Measurements from ENCODE around the gene ELAVL1. TPM values are rescaled to one million over a fixed set of nuclear protein-coding genes. Genes with fewer than 3 reads are reported as not detected.
"Not testable (repeated sequence)": the region's sequence is repeated elsewhere in the genome, so short reads cannot be mapped to it uniquely, and the experiment has no call there.

The ELAVL1 gene
- total RNA-seq, 1 donor from 2014 or later = 17.5 TPM

DNA sequence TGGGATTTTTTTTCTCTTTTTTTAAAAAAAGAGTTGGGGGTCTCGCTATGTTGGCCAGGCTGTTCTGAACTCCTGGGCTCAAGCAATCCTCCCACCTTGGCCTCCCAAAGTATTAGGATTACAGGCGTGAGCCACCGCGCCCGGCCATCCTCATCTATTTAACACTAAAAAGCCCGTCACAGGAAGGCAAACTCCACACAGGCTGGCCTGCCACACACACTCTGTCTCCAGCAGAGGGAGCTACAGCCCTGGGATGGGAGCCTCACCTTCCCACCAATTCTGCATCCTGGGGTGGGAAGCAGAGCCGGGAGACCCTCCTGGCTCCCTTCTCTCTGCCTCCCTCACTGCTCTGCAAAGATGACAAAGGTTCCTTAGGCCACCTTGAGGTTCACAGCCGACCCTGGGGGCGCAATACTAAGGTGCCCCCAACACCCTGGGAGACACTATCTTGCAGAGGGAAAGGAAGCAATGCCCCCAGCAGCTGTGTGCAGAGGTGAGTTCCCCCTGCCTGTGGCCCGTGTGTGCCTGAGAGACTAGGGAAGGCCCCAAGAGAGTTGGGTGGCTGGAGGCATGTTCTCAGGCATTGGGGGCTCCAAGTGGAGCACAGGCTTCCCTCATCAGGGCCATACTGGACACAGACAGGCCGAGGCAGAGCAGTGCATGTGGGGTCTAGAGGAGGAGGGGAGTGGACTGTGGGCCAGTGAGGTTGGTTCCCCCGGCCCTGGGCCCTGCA, 34.6 kb downstream of the ELAVL1 start:
- DNase-seq (ENCODE audit: low read depth in 2 of 2) = peak; percentile 49 to 65

DNA sequence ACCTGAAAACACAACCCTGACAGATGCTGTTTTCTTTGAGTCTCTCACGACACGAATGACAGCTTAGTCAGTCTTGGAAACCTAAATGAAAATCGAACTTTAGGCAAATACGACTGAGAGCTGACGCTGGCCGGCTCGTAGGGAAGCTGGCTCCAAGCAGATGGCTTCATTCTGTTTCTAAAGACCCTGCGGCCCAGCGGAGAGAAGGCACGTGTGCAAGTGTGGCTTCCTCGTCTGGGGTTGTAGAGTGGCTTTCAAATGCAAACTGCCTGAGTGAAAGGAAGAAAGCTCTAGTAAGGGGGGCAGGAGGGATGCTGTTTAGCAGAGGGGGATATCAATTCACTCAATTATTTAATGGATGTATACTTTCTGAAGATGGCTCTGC, 35.9 kb downstream of the ELAVL1 start:
- DNase-seq (ENCODE audit: low read depth in 2 of 2) = no peak

DNA sequence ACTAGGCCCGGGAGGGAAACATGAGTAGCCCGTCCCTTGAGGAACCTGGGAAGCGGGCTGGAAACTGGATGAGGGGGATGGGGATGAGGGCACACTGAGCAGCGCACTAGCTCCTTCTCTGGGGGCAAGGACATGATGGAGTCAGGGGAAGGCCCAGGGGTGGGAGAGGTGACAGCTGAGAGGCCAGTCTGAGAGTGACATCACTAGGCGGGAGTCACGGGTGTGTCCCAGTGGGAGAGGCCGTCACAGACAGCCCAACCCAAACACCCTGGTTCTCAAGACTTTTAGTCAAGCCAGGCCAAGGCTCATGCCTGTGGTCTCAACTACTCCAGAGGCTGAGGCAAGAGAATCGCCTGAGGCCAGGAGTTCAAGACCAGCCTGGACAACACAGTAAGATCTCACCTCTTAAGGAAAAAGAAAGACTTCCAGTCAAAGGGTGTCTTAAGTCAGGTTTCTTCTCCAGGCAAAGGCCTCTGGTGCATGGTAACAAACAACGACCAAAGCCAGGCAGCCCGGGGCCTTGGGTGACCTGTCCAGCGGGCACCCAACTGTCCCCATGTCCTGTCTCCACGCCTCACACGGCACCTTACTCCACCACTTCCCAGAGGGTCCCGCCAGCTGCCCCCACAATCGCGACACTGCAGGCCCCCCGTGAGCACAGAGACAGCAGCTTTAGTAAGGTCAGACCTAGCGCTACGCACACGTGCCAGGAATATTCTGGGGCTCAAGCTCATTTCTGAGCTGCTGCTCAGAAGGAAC, 36.5 kb downstream of the ELAVL1 start:
- DNase-seq (ENCODE audit: low read depth in 2 of 2) = no peak

DNA sequence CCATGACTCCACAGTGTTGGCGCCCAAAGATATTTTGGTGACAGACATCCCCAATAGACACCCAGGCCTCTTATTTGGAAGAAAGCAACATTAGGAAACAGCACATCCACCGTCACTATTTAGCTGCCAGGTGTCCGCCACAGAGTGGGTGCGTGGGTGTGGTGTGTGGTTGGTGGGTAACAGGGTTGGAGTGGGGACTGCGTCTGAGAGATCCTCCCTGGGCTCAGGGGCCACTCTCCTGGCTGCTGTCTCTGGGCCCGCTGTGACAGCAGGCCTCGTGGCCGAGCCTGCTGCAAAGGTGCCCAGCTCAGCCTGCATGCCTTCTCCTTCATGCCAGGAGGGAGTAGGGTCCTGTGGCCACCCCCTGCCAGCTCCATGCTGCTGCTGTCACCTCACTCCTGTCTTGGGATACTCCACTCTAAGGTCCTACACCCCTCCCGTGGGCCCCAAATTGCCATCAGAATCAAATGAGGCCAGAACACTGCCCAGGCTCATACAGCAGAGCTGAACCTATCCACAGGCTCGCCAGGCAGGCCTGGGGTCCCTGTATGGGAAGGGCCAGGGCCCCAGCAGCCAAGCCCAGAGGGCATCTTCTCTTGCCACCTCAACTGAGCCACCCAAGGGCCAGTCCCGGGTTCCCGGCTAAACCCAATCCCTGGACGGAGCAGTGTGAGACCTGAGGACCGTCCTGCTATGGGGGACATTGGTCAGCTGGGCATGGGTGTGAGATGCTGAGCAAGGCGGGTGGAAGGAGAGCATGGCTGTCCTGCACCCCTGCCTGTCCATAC, 37.2 kb downstream of the ELAVL1 start:
- no peak for DNase-seq (ENCODE audit: low read depth in 2 of 2)

DNA sequence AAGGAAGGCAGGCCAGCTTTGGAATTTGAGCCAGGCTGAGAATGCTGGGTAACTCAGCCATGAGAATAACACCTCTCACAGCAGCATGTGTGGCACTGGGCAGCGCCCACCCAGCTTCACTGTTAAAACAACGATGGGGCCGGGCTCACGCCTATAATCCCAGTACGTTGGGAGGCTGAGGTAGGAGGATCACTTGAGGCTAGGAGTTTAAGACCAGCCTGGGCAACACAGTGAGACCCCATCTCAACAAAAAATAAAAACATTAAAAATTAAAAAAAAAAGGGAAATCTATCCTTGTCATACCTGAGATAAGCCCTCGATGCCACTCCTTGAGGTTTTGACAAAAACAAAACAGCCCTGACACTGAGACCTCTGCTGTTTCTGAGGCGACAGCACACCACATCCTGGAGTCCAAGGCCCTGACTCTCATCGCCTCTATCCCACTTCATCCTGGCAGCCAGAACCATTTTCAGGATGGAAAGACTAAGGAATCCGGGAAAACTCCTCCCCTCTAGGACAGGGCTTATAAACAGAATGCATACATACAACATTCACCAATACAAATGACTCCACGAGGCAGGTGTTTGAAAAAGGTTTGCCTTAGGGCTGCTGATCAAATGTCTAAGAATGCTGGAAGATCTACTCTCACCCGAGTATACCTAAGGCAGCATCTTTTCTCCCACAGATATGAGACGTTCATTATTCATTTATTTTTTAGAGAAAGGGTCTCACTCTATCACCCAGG, 39.3 kb downstream of the ELAVL1 start:
- no peak for DNase-seq (ENCODE audit: low read depth in 2 of 2)

DNA sequence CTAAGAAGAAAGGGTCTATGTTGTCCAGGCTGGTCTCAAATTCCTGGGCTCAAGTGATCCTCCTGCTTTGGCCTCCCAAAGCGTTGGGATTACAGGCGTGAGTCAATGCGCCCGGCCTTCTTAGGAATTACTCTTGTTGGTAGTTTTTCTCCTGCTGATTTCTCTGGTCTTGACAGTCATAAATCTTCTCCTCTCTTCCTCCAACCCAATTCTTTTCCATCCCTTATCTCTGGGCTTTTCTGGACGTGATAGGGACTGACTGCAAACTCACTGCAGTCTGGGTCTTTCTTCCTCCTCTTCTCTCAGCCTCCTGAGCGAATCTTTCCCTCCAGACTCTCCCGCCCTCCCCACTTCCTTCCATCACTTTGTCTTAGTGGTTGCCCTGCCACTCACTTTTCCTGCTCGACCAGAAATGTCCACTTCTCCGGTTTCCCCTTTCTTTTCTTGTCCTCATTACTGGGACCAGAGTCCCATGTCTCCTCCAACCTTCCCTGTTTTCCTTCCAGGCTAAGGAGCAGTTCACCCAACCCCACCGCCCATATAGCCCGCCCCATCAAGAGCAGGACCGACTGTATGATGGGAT, 40.1 kb downstream of the ELAVL1 start:
- DNase-seq (ENCODE audit: low read depth in 2 of 2) = no peak

DNA sequence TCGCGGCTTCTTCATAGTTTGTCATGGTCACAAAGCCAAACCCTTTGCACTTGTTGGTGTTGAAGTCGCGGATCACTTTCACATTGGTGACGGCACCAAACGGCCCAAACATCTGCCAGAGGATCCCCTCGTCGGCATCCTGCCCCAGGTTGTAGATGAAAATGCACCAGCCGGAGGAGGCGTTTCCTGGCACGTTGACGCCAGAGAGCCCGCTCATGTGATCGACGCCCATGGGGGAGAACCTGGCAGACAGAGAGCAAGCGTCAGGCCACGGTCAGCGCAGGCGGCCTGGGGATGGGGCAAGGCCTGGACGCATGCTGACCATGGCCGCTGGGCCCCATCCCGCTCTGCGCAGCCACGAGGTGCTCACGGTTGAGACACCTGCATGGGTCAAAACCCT, 41.9 kb downstream of the ELAVL1 start:
- no peak for DNase-seq (ENCODE audit: low read depth in 2 of 2)

DNA sequence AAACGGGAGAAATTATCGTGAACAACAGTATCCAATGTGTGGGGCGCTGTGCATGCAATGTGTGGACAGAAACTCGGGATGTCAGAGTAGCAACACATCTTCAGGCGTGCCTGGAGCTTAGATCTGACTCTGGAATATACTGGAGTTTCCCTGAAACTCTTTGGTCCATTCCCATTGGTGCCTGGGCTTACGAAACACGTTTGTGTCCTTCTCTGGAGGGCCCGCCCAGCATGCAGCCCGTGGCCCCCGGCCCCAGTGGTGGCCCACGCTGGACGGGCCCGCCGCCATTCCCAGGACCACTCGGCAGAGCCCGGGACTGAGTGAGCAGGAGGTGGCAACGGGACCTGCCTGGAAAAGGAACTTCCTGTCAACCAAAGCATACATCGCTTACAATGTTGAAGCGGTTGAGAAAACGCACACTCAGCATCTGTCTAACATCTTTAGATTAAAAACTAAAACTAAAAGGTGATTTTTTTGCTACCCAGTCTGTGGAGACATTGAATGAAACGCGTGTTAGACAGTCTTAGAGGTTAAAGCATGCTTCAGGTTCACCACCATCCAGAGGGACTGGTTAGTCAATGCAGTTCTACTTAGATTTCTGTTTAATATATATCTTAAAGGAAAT, 42.7 kb downstream of the ELAVL1 start:
- no peak for DNase-seq (ENCODE audit: low read depth in 2 of 2)

DNA sequence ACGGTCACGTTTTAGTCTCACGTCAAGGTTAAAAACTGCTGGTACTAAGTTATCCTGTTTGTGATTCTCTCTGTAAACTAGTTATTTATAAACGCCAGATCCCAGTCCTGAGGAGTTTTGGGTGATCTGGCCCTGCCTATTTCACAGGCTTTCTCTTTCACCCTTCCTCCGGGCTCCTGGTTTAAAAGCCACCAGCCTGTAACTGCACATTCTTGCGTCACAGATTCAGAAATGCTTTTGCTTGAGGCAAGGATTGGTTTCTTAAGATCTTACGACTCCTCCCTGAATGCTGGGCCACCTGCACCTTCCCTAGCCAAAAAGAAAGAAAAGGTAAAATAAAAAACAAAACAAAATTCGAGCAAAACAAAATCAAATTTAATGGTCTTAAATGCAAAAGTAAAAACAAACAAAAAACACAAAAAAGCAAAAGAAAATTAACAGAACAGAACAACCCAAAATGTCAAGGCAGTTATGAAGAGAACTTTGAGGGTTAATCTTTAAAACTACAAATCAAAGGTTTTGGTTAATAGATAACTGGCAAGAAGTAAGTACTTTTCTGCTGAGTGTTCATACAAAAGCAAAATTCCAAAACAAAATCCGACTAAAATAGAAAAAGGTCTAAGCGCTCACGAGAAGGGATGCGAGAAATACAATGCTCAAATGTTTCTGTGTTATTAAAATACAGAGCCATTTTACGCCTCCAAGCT, 43.4 kb downstream of the ELAVL1 start:
- DNase-seq (ENCODE audit: low read depth in 2 of 2) = no peak

DNA sequence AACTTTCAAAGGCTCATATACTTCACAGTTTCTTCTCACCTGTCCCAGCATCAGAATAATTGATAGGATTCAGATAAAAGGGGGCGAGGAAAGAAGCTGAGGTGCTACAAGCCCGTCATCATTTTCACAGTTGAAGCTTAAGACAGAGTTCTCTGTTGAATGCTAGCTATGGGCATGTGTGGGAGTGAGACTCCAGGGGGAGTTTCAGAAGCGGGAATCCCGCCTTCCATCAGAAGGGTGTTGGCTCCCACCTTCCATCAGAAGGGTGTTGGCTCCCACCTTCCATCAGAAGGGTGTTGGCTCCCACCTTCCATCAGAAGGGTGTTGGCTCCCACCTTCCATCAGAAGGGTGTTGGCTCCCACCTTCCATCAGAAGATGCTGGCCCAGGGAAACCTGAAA, 44.4 kb downstream of the ELAVL1 start:
- not testable (repeated sequence) for DNase-seq (ENCODE audit: low read depth in 2 of 2)

DNA sequence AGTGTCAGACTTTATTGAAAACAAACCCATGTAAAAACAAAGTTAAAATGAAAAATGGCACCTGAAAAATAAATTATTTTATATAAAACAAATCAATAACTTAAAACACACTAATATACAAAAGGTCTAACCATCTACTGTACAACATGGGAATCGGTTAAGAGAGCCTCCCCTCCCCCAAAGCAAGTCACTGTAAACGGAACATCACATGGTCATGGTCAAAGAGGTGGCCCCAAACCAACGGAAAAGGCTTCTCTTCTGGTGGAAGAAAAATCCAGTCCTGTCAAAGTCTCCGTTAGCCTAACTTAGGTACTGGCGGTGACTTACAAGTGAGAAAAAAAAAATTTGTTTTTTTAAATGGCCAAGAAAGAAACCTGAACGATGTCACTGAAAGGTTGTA, 46.2 kb downstream of the ELAVL1 start:
- no peak for DNase-seq (ENCODE audit: low read depth in 2 of 2)

DNA sequence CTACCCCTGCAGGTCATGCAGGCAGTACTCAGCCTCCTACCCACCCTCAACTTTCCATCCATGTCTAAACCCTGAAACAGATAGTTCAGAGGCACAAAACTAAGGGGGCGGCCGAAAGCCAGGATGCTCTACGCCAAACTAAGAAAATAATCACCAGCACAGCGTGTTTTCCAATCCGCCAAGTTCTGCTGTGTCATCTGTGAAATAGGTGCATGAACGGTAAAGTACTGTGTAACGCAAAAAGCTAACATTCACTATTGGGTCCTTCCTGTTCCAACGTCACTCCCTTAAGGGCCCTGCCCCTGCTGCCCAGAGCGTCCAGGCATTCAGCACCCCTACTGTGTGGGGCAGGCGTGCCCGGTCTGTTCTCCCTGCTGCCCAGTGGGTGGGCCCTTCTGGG, 49.7 kb downstream of the ELAVL1 start:
- DNase-seq (ENCODE audit: low read depth in 2 of 2) = no peak

DNA sequence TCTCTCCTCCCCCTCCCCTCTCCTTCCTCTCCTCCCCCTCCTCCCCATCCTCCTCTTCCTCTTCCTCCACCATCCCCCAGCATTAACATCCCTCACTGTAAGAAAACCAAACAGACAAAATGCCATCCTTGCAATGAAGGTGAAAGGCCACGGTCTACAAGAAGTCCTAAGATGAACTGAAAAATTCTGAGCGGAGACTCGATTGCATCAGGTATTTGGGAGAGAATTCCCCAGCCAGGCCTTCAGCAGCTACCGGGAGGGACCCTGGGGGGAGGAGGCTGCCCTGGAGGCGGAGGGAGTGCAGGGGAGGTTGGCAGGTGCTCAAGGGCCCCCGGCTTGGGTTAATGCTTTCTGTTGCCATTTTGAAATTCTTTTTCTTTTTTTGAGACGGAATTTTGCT, 51.9 kb downstream of the ELAVL1 start:
- no peak for DNase-seq (ENCODE audit: low read depth in 2 of 2)

DNA sequence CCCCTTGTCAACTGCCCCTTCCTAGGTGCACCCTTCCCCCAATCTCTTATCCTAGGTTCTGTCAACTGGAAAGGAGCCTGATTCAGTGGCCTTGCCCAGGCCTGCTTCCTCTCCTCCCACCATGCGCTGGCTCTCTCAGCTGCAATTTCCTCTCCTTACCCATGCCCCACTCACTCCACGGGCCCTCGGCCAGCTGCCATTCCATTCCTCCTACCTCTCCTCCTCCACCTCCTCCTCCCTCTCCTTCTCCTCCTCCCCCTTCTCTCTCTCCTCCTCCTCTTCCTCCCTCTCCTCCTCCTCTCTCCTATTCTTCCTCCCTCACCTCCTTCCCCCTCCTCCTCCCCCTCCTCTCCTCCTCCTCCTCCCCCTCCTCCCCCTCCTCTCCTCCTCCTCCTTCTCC, 52.4 kb downstream of the ELAVL1 start:
- DNase-seq (ENCODE audit: low read depth in 2 of 2) = peak in 1 of 2 donors; percentile 49

DNA sequence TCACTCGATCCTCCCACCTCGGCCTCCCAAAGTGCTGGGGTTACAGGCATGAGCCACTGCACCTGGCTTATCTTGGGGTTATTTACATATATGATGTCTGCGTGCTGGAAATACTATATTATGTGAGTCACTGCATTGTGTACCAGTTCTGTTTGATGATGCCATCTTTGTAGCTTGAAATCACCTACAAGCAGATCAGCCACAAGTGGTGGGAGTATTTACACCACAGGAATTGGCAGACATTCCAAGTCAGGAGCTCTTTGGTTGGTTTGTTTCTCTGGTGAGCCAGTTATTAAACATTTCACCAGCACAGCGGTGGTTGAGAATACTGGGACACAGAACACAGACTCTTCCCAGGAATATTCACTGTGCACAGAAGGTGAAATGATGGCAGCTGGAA, 57.5 kb downstream of the ELAVL1 start:
- DNase-seq (ENCODE audit: low read depth in 2 of 2) = no peak

DNA sequence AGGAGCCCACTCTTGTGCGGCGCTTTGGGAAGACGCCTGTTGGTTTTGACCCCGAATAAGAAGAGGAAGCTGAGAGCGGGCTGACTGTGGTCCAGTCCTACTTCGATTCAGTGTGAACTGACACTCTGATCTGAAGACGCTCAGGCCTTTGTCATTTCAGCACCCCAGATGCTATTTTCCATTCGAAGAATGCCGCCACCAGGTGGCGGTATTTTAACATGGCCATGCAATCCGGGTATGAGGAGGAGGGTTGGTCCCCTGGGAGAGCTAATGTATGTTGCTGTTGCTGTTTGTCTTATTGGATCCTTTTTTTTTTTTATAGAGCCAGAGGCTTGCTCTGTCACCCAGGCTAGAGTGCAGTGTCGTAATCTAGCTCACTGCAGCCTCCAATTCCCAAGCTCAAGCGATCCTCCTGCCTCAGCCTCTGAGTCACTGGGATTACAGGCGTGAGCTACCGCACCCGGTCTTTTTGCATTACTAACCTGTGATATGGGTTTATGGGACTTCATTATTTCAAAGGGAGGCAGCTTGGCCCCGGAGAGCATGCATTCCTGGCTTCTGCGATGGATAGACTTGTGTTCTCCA, 61.2 kb downstream of the ELAVL1 start:
- peak; percentile 88 for DNase-seq (ENCODE audit: low read depth in 2 of 2)

DNA sequence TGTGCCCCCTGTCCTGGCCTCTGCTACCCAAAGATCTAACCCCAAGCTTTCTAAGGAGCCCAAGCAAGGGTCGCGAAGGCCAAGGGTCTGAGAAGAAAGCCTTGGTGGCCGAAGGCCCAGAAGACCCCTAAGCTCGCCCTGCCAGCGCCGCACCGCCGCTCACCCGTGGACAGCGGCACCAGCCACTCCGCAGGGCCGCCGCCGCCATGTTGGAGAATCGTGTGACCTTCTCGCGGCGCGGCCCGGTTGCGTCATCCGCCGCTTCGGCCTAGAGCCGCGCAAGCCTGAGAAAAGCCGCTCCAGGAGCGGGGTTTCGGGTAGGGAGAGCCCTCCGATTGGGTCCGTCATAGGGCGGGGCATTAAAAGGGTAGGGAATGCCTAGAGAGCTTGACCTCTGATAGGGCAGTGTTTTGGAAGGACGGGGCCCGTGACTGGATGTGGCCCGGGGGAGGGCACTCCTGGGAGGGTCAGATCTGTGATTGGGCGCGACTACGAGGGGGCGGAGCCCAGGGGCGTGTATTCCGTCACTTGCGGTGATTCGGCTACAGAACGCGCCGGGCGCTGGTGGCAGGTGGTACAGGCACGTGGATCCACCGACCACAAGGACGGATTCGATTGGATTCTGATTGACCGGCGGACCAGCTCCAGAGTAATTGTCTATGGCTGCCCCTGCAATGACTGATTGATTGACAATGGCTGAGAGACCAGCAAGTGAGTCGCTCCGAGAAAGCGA, 61.8 kb downstream of the ELAVL1 start, which contains the start of gene TIMM44:
TIMM44 (minus strand) TSS at position 223 of the 733 bp plus-strand sequence; CDS start at position 208, 15 bp downstream.
- peak; percentile 99 to 100 for DNase-seq (ENCODE audit: low read depth in 2 of 2)

DNA sequence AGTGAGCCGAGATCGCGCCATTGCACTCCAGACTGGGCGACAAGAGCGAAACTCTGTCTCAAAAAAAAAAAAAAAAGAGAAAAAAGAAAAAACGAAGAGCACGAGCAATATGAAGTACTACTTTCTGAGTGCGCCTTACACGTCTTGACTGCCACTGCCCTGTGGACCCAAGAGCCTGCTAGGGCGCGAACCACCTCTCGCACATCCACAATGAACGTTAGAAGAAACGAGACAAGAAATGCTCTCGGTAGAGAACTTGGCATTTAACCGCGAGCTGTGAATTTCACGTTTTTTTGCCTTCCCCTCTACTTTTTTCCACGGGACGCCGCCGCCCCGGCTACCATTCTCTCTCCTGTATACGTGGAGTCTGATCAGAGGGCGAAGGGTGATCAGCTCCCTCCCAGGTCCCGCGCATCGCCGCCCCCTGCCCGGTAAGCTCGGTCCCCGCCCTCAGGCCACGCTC, 62.4 kb downstream of the ELAVL1 start:
- no peak for DNase-seq (ENCODE audit: low read depth in 2 of 2)

All from lung microvascular endothelial cell (primary cell).